ENCODE measurements around the gene GAS2. TPM values are rescaled to one million over a fixed set of nuclear protein-coding genes. Genes with fewer than 3 reads are reported as not detected.

GAS2 gene
- total and polyA plus RNA-seq, 9 donors, result 0.76 to 10.0 (median 4.0) TPM

GRCh38 chr11:22711880-22712279, 45.5 kb downstream of the GAS2 start:
- TF ChIP-seq CTCF (IDR thresholded peaks at IDR 0.05), result no peak
- TF ChIP-seq POLR2A (IDR thresholded peaks at IDR 0.05), result no peak
- TF ChIP-seq EP300 (IDR thresholded peaks at IDR 0.05), result no peak
- no peaks in the 10 kb centered on the region for H3K36me3 ChIP-seq
- DNase-seq, result no peak
- H3K27ac ChIP-seq, result no peak overlapping the region
- no peak overlapping the region for H3K4me3 ChIP-seq
- no peaks in the 10 kb centered on the region for H3K4me1 ChIP-seq (ENCODE audit: insufficient read depth)
- no peaks in the 10 kb centered on the region for H3K27me3 ChIP-seq
- H3K9me3 ChIP-seq, result no peaks in the 10 kb centered on the region
- WGBS, 3 donors, result 41 to 67% (median 58%) methylated on average over 1 of the region's 1 CpG
- intact Hi-C loops (cut with DNase I), result no loop called here

GRCh38 chr11:22713336-22713735, 46.9 kb downstream of the GAS2 start:
- Histone ChIP-seq H3K27ac (no peak overlapping the region), H3K4me1 (ENCODE audit: insufficient read depth) (no peaks in the 10 kb centered on the region), H3K36me3 (no peaks in the 10 kb centered on the region), H3K27me3 (no peaks in the 10 kb centered on the region), H3K9me3 (no peaks in the 10 kb centered on the region), H3K4me3 (no peak overlapping the region)
- no peak for DNase-seq
- 80 to 94% (median 89%) methylated on average over 1 of the region's 1 CpG for WGBS, 3 donors
- TF ChIP-seq EP300 (IDR thresholded peaks at IDR 0.05), result no peak
- no peak for TF ChIP-seq CTCF (IDR thresholded peaks at IDR 0.05)
- no peak for TF ChIP-seq POLR2A (IDR thresholded peaks at IDR 0.05)
- intact Hi-C loops (cut with DNase I), result no loop called here

- no peak for DNase-seq
- Histone ChIP-seq H3K9me3 (no peaks in the 10 kb centered on the region), H3K4me3 (no peak overlapping the region), H3K4me1 (ENCODE audit: insufficient read depth) (no peaks in the 10 kb centered on the region), H3K36me3 (no peaks in the 10 kb centered on the region), H3K27ac (no peak overlapping the region), H3K27me3 (no peaks in the 10 kb centered on the region)
- intact Hi-C loops (cut with DNase I), result no loop called here
- TF ChIP-seq POLR2A (IDR thresholded peaks at IDR 0.05) (no peak), EP300 (IDR thresholded peaks at IDR 0.05) (no peak), CTCF (IDR thresholded peaks at IDR 0.05) (no peak)
- WGBS, 3 donors, result 86 to 91% (median 87%) methylated on average over 3 of the region's 3 CpGs
These were observed 49.6 kb downstream of the GAS2 start for GRCh38 chr11:22715971-22716370.

- 83 to 93% (median 91%) methylated on average over 3 of the region's 3 CpGs for WGBS, 3 donors
These were observed 54.0 kb downstream of the GAS2 start for GRCh38 chr11:22720457-22720856.

More at GRCh38 chr11:22720457-22720856, 54.0 kb downstream of the GAS2 start:
- Histone ChIP-seq H3K9me3 (no peaks in the 10 kb centered on the region), H3K4me3 (no peak overlapping the region), H3K36me3 (no peaks in the 10 kb centered on the region), H3K4me1 (ENCODE audit: insufficient read depth) (no peaks in the 10 kb centered on the region), H3K27ac (no peak overlapping the region), H3K27me3 (no peaks in the 10 kb centered on the region)
- intact Hi-C loops (cut with DNase I), result no loop called here
- no peak for TF ChIP-seq POLR2A (IDR thresholded peaks at IDR 0.05)
- no peak for TF ChIP-seq EP300 (IDR thresholded peaks at IDR 0.05)
- TF ChIP-seq CTCF (IDR thresholded peaks at IDR 0.05), result no peak
- DNase-seq, result no peak
